Stimulated activated naive CD8-positive, alpha-beta T cell treated with anti-CD3 and anti-CD28 coated beads, Interleukin-15, Interleukin-2, amounts not matched to agents 100 ng/mL and 50 ng/mL, for 24 hours (primary cell): ENCODE measurements around the gene STARD3NL.
A peak's percentile ranks its signal among the peaks of the same experiment; 100 is the strongest.
"Not testable (repeated sequence)": the region's sequence is repeated elsewhere in the genome, so short reads cannot be mapped to it uniquely, and the experiment has no call there.

Experiments
- H3K27ac Mint-ChIP-seq: one replicate; pipeline ENCODE4 v1.8.0; 2021; ENCODE audit warnings: mild to moderate bottlenecking, mixed read lengths
- H3K27me3 Mint-ChIP-seq: one replicate; pipeline ENCODE4 v1.8.0; 2021; ENCODE audit warnings: mixed read lengths
- H3K36me3 Mint-ChIP-seq: one replicate; pipeline ENCODE4 v1.8.0; 2021; ENCODE audit warnings: low read depth, mixed read lengths
- H3K4me1 Mint-ChIP-seq: one replicate; pipeline ENCODE4 v1.8.0; 2021; ENCODE audit warnings: low read depth, mixed read lengths
- H3K4me3 Mint-ChIP-seq: one replicate; pipeline ENCODE4 v1.8.0; 2021; ENCODE audit warnings: mild to moderate bottlenecking, mixed read lengths
- H3K9me3 Mint-ChIP-seq: one replicate; pipeline ENCODE4 v1.8.0; 2021; ENCODE audit warnings: mixed read lengths

STARD3NL gene

DNA sequence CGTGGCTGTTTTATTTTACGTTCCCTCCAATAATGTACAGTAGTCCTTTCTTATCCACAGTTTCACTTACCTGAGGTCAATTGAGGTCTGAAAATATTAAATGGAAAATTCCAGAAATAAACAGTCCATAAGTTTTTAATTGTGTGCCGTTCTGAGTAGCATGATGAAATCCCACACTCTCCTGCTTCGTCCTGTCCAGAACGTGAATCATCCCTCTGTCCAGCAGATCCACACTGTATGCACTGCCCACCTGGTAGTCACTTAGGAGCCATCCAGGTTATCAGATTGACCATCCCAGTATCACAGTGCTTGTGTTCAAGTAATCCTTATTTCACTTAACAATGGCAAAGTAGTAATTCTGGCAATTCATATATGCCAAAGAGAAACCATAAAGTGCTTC, 46.3 kb downstream of the STARD3NL start:
- H3K27me3 Mint-ChIP-seq = no peaks in the 10 kb centered on the region
- peaks cover 49% of the 10 kb centered on the region for H3K36me3 Mint-ChIP-seq
- peaks cover 43% of the 10 kb centered on the region for H3K4me1 Mint-ChIP-seq
- H3K4me3 Mint-ChIP-seq = no peak overlapping the region
- H3K27ac Mint-ChIP-seq = no peak overlapping the region
- H3K9me3 Mint-ChIP-seq = no peaks in the 10 kb centered on the region

GRCh38 chr7:38229386-38229785, 51.3 kb downstream of the STARD3NL start:
- no peak overlapping the region for H3K4me3 Mint-ChIP-seq
- H3K9me3 Mint-ChIP-seq = no peaks in the 10 kb centered on the region
- peaks cover 55% of the 10 kb centered on the region for H3K4me1 Mint-ChIP-seq
- H3K36me3 Mint-ChIP-seq = peaks cover 37% of the 10 kb centered on the region
- no peaks in the 10 kb centered on the region for H3K27me3 Mint-ChIP-seq
- peak overlapping the region; percentile 2 for H3K27ac Mint-ChIP-seq

DNA sequence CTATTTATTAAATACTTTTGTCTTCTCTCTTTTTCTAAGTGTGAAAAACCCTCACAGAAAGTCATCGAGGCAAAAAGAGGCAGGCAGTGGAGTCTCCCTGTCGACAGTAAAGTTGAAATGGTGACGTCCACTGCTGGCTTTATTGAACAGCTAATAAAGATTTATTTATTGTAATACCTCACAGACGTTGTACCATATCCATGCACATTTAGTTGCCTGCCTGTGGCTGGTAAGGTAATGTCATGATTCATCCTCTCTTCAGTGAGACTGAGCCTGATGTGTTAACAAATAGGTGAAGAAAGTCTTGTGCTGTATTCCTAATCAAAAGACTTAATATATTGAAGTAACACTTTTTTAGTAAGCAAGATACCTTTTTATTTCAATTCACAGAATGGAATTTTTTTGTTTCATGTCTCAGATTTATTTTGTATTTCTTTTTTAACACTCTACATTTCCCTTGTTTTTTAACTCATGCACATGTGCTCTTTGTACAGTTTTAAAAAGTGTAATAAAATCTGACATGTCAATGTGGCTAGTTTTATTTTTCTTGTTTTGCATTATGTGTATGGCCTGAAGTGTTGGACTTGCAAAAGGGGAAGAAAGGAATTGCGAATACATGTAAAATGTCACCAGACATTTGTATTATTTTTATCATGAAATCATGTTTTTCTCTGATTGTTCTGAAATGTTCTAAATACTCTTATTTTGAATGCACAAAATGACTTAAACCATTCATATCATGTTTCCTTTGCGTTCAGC, 52.0 kb downstream of the STARD3NL start:
- peak overlapping the region; percentile 2 for H3K27ac Mint-ChIP-seq
- no peaks in the 10 kb centered on the region for H3K9me3 Mint-ChIP-seq
- no peaks in the 10 kb centered on the region for H3K27me3 Mint-ChIP-seq
- H3K4me1 Mint-ChIP-seq = peaks cover 60% of the 10 kb centered on the region
- H3K36me3 Mint-ChIP-seq = peaks cover 34% of the 10 kb centered on the region
- H3K4me3 Mint-ChIP-seq = no peak overlapping the region

DNA sequence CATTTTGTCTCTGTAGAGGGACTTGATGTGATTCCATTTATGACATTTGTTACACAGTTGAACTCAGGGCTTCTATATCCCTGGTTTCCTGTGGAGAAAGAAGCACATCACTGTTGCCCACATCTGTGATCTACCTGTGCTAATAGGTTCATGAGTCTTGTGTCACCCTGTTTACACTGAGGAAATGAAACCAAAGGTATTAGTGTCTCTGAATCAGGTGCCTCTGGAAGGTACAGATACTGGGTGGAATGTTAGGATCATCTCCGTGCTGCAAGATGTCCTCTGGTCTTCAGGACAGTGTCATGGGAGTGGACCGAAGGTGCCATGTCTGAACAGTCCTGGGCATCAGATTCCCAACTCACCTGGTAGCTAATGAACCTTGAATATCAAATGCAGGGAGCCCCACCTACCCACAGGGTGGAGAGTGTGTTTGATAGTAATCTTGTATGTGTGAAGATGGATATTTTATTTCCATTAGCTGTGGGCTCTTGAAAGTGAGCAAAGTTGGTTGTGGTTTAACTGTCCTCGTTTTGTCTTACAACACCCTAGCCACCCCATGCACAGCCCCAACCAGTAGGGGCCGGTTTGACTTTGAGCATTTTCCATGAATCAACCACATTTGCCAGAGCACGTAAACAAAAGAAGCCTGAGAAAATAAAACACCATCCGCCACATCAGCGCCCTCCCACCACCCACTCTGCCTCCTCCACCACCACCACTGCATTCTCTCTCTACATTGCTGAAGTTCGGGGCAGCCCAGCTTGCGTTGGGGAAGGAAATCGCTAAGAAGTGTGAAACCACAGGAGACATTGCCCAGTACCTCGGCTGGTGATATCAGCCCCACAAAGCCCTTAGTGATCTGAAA, 54.7 kb downstream of the STARD3NL start:
- Mint-ChIP-seq H3K36me3 (peaks cover 24% of the 10 kb centered on the region), H3K27ac (peak overlapping the region; percentile 86), H3K4me1 (peaks cover 65% of the 10 kb centered on the region), H3K27me3 (no peaks in the 10 kb centered on the region), H3K9me3 (no peaks in the 10 kb centered on the region), H3K4me3 (peak overlapping the region; percentile 42)

GRCh38 chr7:38234759-38235158, 56.7 kb downstream of the STARD3NL start:
- peaks cover 62% of the 10 kb centered on the region for H3K4me1 Mint-ChIP-seq
- not testable (repeated sequence) for H3K27me3 Mint-ChIP-seq, H3K4me3 Mint-ChIP-seq, H3K9me3 Mint-ChIP-seq
- peaks cover 16% of the 10 kb centered on the region for H3K36me3 Mint-ChIP-seq
- H3K27ac Mint-ChIP-seq = peak overlapping the region; percentile 14

DNA sequence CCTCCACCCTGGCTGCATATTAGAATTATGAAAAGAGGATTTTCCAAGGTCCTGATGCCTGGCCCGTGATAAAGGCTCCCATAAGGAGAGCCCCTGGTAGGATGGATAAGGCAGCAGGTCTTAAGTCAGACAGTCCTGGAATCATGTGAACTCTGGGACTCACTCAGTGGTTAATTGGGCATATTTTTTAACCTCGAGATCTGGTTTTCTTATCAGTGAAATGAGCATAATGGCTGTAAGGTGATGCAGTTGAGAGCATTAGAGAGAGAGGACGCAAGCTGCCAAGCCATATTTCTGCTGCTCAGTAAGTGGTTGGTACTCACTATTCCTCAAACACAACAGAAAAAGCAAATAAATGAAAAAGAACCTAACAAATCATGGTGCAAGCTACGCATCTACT, 57.6 kb downstream of the STARD3NL start:
- Mint-ChIP-seq H3K4me3 (no peak overlapping the region), H3K4me1 (peaks cover 56% of the 10 kb centered on the region), H3K27me3 (no peaks in the 10 kb centered on the region), H3K27ac (no peak overlapping the region), H3K36me3 (peaks cover 7% of the 10 kb centered on the region), H3K9me3 (no peaks in the 10 kb centered on the region)

- not testable (repeated sequence) for H3K36me3 Mint-ChIP-seq, H3K27me3 Mint-ChIP-seq, H3K4me3 Mint-ChIP-seq, H3K9me3 Mint-ChIP-seq
- peaks cover 27% of the 10 kb centered on the region for H3K4me1 Mint-ChIP-seq
- H3K27ac Mint-ChIP-seq = peak overlapping the region; percentile 4
Observed at GRCh38 chr7:38239129-38239528, 61.1 kb downstream of the STARD3NL start.

- Mint-ChIP-seq H3K27me3 (no peaks in the 10 kb centered on the region), H3K9me3 (no peaks in the 10 kb centered on the region), H3K27ac (no peak overlapping the region), H3K36me3 (no peaks in the 10 kb centered on the region), H3K4me1 (peaks cover 17% of the 10 kb centered on the region), H3K4me3 (no peak overlapping the region)
Observed at GRCh38 chr7:38241071-38241470, 63.0 kb downstream of the STARD3NL start.

DNA sequence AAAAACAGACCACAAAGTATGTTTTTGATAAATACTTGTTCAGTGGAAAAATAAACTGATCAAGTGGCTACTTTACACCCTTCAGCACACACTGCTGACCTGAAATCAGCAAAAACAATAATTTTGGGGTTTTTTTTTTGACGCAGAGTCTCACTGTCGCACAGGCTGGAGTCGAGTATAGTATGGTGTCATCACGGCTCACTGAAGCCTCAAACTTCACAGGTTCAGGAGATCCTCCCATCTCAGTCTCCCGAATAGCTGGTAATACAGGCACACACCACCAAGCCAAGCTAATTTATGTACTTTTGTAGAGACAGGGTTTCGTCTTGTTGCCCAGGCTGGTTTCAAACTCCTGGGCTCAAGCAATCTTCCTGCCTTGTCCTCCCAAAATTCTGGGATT, 64.8 kb downstream of the STARD3NL start:
- H3K4me3 Mint-ChIP-seq = no peak overlapping the region

GRCh38 chr7:38243345-38243744, 65.3 kb downstream of the STARD3NL start:
- not testable (repeated sequence) for H3K4me3 Mint-ChIP-seq, H3K9me3 Mint-ChIP-seq, H3K27me3 Mint-ChIP-seq, H3K27ac Mint-ChIP-seq, H3K36me3 Mint-ChIP-seq
- H3K4me1 Mint-ChIP-seq = peaks cover 25% of the 10 kb centered on the region

More for the DNA sequence above, 64.8 kb downstream of the STARD3NL start:
- Mint-ChIP-seq H3K36me3 (no peaks in the 10 kb centered on the region), H3K4me1 (peaks cover 20% of the 10 kb centered on the region), H3K27me3 (no peaks in the 10 kb centered on the region), H3K27ac (no peak overlapping the region), H3K9me3 (no peaks in the 10 kb centered on the region)

DNA sequence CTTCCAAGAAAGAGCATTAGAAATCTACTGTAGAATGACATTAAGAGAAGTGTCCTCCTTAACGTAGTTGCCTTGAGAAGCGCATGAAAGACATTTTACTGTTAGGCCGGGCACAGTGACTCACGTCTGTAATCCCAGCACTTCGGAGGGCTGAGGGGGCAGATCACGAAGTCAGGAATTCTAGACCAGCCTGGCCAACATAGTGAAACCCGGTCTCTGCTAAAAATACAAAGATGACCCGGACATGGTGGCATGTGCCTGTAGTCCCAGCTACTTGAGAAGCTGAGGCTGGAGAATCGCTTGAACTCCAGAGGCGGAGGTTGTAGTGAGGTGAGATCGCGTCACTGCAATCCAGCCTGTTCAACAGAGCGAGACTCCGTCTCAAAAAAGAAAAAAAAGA, 66.5 kb downstream of the STARD3NL start:
- Mint-ChIP-seq H3K4me1 (peaks cover 26% of the 10 kb centered on the region), H3K36me3 (peaks cover 6% of the 10 kb centered on the region), H3K9me3 (no peaks in the 10 kb centered on the region), H3K27ac (no peak overlapping the region), H3K27me3 (no peaks in the 10 kb centered on the region), H3K4me3 (peak overlapping the region; percentile 30)

GRCh38 chr7:38245409-38245977, 67.4 kb downstream of the STARD3NL start:
- H3K9me3 Mint-ChIP-seq = no peaks in the 10 kb centered on the region
- H3K4me1 Mint-ChIP-seq = peaks cover 28% of the 10 kb centered on the region
- H3K36me3 Mint-ChIP-seq = peaks cover 6% of the 10 kb centered on the region
- no peak overlapping the region for H3K27ac Mint-ChIP-seq
- H3K27me3 Mint-ChIP-seq = no peaks in the 10 kb centered on the region
- no peak overlapping the region for H3K4me3 Mint-ChIP-seq

DNA sequence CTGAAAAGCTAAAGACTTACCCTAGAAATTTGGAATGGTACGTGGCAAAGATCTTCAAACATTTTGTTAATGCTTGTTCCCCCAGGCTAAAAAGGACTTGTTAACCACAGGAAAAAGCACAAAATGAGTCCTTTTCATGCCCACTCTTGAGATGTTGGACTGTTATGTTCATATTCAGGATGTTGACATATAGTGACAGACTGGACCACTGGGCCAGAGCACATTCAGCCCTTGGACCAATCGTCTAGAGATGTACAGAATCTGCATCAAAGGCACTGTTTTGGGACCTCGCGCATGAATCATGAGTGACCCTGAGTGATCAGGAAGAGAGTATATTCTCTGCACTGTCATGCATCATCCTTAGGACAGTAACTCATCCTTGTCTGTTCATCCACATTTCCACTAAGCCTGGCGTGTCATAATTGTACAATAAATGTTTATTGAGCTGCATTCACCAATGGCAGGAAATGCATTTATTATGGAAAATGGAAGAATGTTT, 70.1 kb downstream of the STARD3NL start:
- Mint-ChIP-seq H3K4me1 (peaks cover 30% of the 10 kb centered on the region), H3K27ac (no peak overlapping the region), H3K36me3 (peaks cover 6% of the 10 kb centered on the region), H3K4me3 (peak overlapping the region; percentile 40), H3K27me3 (no peaks in the 10 kb centered on the region), H3K9me3 (no peaks in the 10 kb centered on the region)

DNA sequence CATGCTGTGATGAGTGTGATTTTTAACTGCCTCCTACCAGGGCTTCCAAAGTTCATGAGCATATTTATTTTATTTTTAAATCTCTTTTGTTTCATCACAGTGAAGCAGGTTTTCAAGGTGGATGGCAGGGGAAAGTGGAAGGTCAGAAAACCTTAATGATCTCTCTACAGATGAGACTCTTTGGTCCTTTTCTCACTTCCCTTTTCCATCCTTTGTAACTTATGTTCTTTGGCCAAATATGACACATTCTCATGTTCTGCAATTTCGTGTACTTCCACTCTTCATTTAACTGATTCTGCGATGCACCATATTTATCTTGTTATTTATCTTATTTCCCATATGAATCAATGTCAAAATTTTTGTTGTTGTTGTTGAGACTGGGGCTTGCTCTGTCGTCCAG, 71.8 kb downstream of the STARD3NL start:
- H3K36me3 Mint-ChIP-seq = not testable (repeated sequence)
- peak overlapping the region; percentile 32 for H3K4me3 Mint-ChIP-seq

DNA sequence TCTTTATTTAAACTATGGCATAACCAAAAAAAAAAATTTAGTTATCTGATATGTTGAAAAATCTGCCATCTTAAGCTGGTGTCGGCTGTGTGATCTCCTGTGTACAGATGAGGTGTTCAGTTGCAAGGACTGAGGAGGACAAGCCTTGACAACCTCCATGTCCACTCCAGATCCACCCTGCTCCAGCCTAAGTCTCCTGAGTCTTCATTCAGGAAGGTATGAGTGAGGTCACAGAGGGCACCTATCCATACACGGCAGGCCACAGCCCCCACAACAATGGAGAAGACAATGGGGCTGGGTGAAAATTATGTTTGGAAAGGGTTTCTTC, 79.3 kb downstream of the STARD3NL start:
- Mint-ChIP-seq H3K27me3 (no peaks in the 10 kb centered on the region), H3K36me3 (peaks cover 5% of the 10 kb centered on the region), H3K9me3 (no peaks in the 10 kb centered on the region), H3K27ac (peak overlapping the region; percentile 52), H3K4me3 (no peak overlapping the region), H3K4me1 (peaks cover 25% of the 10 kb centered on the region)

More for the DNA sequence above, 71.8 kb downstream of the STARD3NL start:
- H3K27me3 Mint-ChIP-seq, H3K9me3 Mint-ChIP-seq, H3K27ac Mint-ChIP-seq: not testable (repeated sequence)
- H3K4me1 Mint-ChIP-seq = peaks cover 30% of the 10 kb centered on the region
